HG02852 (cell line): ENCODE data around the gene SCMH1.
"Not testable (repeated sequence)": the region's sequence is repeated elsewhere in the genome, so short reads cannot be mapped to it uniquely, and the experiment has no call there.

Source experiments
- ATAC-seq: cut with Tn5 transposase; IDR thresholded peaks from one replicate; pipeline ENCODE4 v1.9.1; 2021; ENCODE audit warnings: mild to moderate bottlenecking, moderate library complexity; ENCODE audit not compliant: unreplicated experiment

Gene SCMH1

GRCh38 chr1:41251120-41251519 lies 9.0 kb upstream of the SCMH1 start:
- not testable (repeated sequence) for ATAC-seq

- ATAC-seq, result no peak
These were observed 7.2 kb upstream of the SCMH1 start for GRCh38 chr1:41249319-41249718.

GRCh38 chr1:41246568-41246967 lies 4.5 kb upstream of the SCMH1 start:
- no peak for ATAC-seq

- ATAC-seq, result no peak
These were observed 3.6 kb upstream of the SCMH1 start for GRCh38 chr1:41245659-41246058.

- no peak for ATAC-seq
These were observed 926 bp upstream of the SCMH1 start for GRCh38 chr1:41243079-41243385.

- ATAC-seq, result peak; percentile 23
These were observed 404 bp upstream of the SCMH1 start for GRCh38 chr1:41242342-41243078.

- ATAC-seq, result peak; percentile 46
These were observed 755 bp downstream of the SCMH1 start for GRCh38 chr1:41241354-41241748.

GRCh38 chr1:41240781-41241353 lies 1.2 kb downstream of the SCMH1 start:
- no peak for ATAC-seq

- no peak for ATAC-seq
These were observed 2.0 kb downstream of the SCMH1 start for GRCh38 chr1:41239988-41240610.

- no peak for ATAC-seq
These were observed 3.7 kb downstream of the SCMH1 start for GRCh38 chr1:41238311-41238988.

- no peak for ATAC-seq
These were observed 5.3 kb downstream of the SCMH1 start for GRCh38 chr1:41236781-41237180.

GRCh38 chr1:41235893-41236292 lies 6.2 kb downstream of the SCMH1 start:
- no peak for ATAC-seq

GRCh38 chr1:41233708-41234107 lies 8.4 kb downstream of the SCMH1 start:
- ATAC-seq, result no peak

- ATAC-seq, result no peak
These were observed 9.8 kb downstream of the SCMH1 start for GRCh38 chr1:41232305-41232704.

- ATAC-seq, result no peak
These were observed 11.4 kb downstream of the SCMH1 start for GRCh38 chr1:41230656-41231055.

- ATAC-seq, result not testable (repeated sequence)
These were observed 12.9 kb downstream of the SCMH1 start for GRCh38 chr1:41229219-41229618.

- ATAC-seq, result no peak
These were observed 15.2 kb downstream of the SCMH1 start for GRCh38 chr1:41226815-41227434.

- no peak for ATAC-seq
These were observed 16.6 kb downstream of the SCMH1 start for GRCh38 chr1:41225495-41225894.

GRCh38 chr1:41222496-41222895 lies 19.6 kb downstream of the SCMH1 start:
- ATAC-seq, result no peak

- ATAC-seq, result no peak
These were observed 20.1 kb downstream of the SCMH1 start for GRCh38 chr1:41221995-41222394.

- no peak for ATAC-seq
These were observed 24.0 kb downstream of the SCMH1 start for GRCh38 chr1:41218152-41218551.
